Hepatocyte (in vitro differentiated cells): ENCODE results near the gene UBE2QL1. TPM values are rescaled to one million over a fixed set of nuclear protein-coding genes. Genes with fewer than 3 reads are reported as not detected.

Experiments used
- DNase-seq: peaks from one replicate; pipeline ENCODE4 v3.0.0-alpha.2; 2016; ENCODE audit warnings: low spot score
- H2AFZ ChIP-seq: fragments of 200-600 bp; sonication (generic); 2 replicates; pipeline ENCODE4 v1.6.0; 2016; ENCODE audit warnings: antibody characterized with exemption, mild to moderate bottlenecking
- H3K27ac ChIP-seq: fragments of 200-600 bp; sonication (generic); 2 replicates; pipeline ENCODE4 v1.5.1; 2016; ENCODE audit warnings: mild to moderate bottlenecking
- H3K27me3 ChIP-seq: fragments of 200-600 bp; sonication (generic); 2 replicates; pipeline ENCODE4 v1.6.1; 2016
- H3K36me3 ChIP-seq: fragments of 200-600 bp; sonication (generic); replicated peaks from 2 replicates; pipeline ENCODE4 v1.5.1; 2016; ENCODE audit warnings: low read depth; ENCODE audit not compliant: insufficient read depth
- H3K4me1 ChIP-seq: fragments of 200-600 bp; sonication (generic); 2 replicates; pipeline ENCODE4 v1.5.1; 2016; ENCODE audit warnings: mild to moderate bottlenecking, moderate library complexity; ENCODE audit not compliant: insufficient read depth
- H3K4me2 ChIP-seq: fragments of 200-600 bp; sonication (generic); 2 replicates; pipeline ENCODE4 v1.6.0; 2016
- H3K4me3 ChIP-seq: fragments of 200-600 bp; sonication (generic); 2 replicates; pipeline ENCODE4 v1.5.1; 2016; ENCODE audit warnings: mild to moderate bottlenecking
- H3K79me2 ChIP-seq: fragments of 200-600 bp; sonication (generic); 2 replicates; pipeline ENCODE4 v1.6.0; 2017; ENCODE audit warnings: mild to moderate bottlenecking
- H3K9me2 ChIP-seq: fragments of 200-600 bp; sonication (generic); replicated peaks from 2 replicates; pipeline ENCODE4 v1.6.0; 2017; ENCODE audit warnings: mild to moderate bottlenecking; ENCODE audit not compliant: insufficient read depth
- H3K9me3 ChIP-seq: fragments of 200-600 bp; sonication (generic); 2 replicates; pipeline ENCODE4 v1.5.1; 2016; ENCODE audit warnings: low read depth, mild to moderate bottlenecking
- H4K20me1 ChIP-seq: fragments of 200-600 bp; sonication (generic); 2 replicates; pipeline ENCODE4 v1.6.0; 2016; ENCODE audit warnings: mild to moderate bottlenecking; ENCODE audit not compliant: insufficient read depth, poor library complexity, severe bottlenecking
- CTCF ChIP-seq: fragments of 200-600 bp; sonication (generic); IDR thresholded peaks from 2 replicates; pipeline ENCODE4 v1.5.1; 2016; ENCODE audit warnings: antibody characterized with exemption, mild to moderate bottlenecking; ENCODE audit not compliant: poor library complexity
- EZH2 ChIP-seq: fragments of 200-600 bp; sonication (generic); IDR thresholded peaks from 2 replicates; pipeline ENCODE4 v1.6.1; 2016; ENCODE audit warnings: antibody characterized with exemption, mild to moderate bottlenecking, borderline replicate concordance
- EZH2phosphoT487 ChIP-seq: fragments of 200-600 bp; sonication (generic); IDR thresholded peaks from one replicate; pipeline ENCODE4 v1.6.1; 2018; ENCODE audit warnings: antibody characterized with exemption, mild to moderate bottlenecking, low read depth, moderate library complexity; ENCODE audit not compliant: unreplicated experiment, severe bottlenecking
- WGBS: methylation state at CpG from one replicate; pipeline ENCODE4 v1.1.6; 2016; ENCODE audit warnings: low lambda C conversion rate; ENCODE audit errors: missing lambda C conversion rate; 5-methylcytosine and 5-hydroxymethylcytosine counted together
- polyA plus RNA-seq: library from polyadenylated mRNA; unstranded; fragments of >200 nt; fragmentation: Nextera tagmentation; extraction: Ambion mirVana; gene quantifications from 2 replicates; pipeline ENCODE4 v1.2.1, GENCODE V29; 2016
- total RNA-seq: library from RNA; depleted of rRNA; stranded (reverse); fragments of >200 nt; gene quantifications from 2 replicates; pipeline ENCODE4 v1.2.3, GENCODE V29; 2014

The UBE2QL1 gene
- total and polyA plus RNA-seq, 2 experiments from 2014 or later, result 0.17 TPM; not detected in 1

- H3K79me2 ChIP-seq, result no peaks in the 10 kb centered on the region
- peaks cover 5% of the 10 kb centered on the region for H3K27me3 ChIP-seq
- DNase-seq, result no peak
- TF ChIP-seq EZH2phosphoT487, result no peak
- no peaks in the 10 kb centered on the region for H3K36me3 ChIP-seq
- no peaks in the 10 kb centered on the region for H3K9me2 ChIP-seq
- no peaks in the 10 kb centered on the region for H3K4me1 ChIP-seq
- no peaks in the 10 kb centered on the region for H4K20me1 ChIP-seq
- no peak overlapping the region for H3K27ac ChIP-seq
- H2AFZ ChIP-seq, result no peak overlapping the region
- no peak overlapping the region for H3K4me3 ChIP-seq
- no peaks in the 10 kb centered on the region for H3K9me3 ChIP-seq
- WGBS, result 83% methylated on average over 1 of the region's 1 CpG
- no peak overlapping the region for H3K4me2 ChIP-seq
Measured at GRCh38 chr5:6539060-6539459, 90.4 kb downstream of the UBE2QL1 start.

- Histone ChIP-seq H3K4me2 (no peak overlapping the region), H4K20me1 (no peaks in the 10 kb centered on the region), H2AFZ (no peak overlapping the region), H3K4me3 (no peak overlapping the region), H3K79me2 (no peaks in the 10 kb centered on the region), H3K9me2 (no peaks in the 10 kb centered on the region), H3K4me1 (no peaks in the 10 kb centered on the region), H3K9me3 (no peaks in the 10 kb centered on the region), H3K27ac (no peak overlapping the region), H3K27me3 (no peaks in the 10 kb centered on the region), H3K36me3 (no peaks in the 10 kb centered on the region)
- 79% methylated on average over 6 of the region's 6 CpGs for WGBS
- DNase-seq, result no peak
- TF ChIP-seq EZH2 (no peak), CTCF (no peak), EZH2phosphoT487 (no peak)
Measured at GRCh38 chr5:6540111-6540827, 91.6 kb downstream of the UBE2QL1 start.

DNA sequence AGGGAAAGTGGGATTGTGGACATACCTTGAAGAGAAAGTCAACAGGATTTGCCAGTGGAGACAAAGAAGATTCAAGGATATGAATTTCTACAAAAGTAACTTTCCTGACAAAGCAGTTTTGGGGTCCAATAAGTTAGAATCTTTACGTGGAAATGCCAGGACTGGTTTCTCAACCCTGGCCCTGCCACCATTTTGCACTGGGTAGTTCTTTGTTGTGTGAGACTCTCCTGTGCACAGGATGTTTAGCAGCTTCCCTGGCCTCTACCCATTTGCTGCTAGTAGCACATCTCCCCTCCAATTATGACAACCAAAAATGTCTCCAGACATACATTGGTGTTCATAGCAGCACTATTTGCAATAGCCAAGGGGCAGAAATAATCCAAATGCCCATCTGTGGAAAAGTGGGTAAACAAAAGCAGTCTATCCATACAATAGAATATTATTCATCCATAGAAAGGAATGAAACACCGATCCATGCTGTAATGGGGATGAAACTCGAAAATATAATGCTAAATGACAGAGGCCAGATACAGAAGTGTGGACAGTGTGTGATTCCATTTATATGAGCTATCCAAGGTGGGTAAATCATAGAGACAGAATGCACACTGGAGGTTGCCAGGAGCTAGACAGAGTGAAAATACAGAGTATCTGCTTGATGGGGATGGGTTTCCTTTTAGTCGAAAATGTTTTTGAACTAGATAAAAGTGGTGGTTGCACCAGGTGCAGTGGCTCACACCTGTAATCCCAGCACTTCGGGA, 92.8 kb downstream of the UBE2QL1 start:
- WGBS, result 75% methylated on average over 5 of the region's 5 CpGs
- Histone ChIP-seq H3K27ac (no peak overlapping the region), H3K9me2 (no peaks in the 10 kb centered on the region), H3K4me3 (no peak overlapping the region), H3K36me3 (no peaks in the 10 kb centered on the region), H3K4me2 (no peak overlapping the region), H3K4me1 (no peaks in the 10 kb centered on the region), H4K20me1 (no peaks in the 10 kb centered on the region), H3K9me3 (no peaks in the 10 kb centered on the region), H3K79me2 (no peaks in the 10 kb centered on the region), H3K27me3 (no peaks in the 10 kb centered on the region), H2AFZ (no peak overlapping the region)
- TF ChIP-seq EZH2phosphoT487, result no peak
- no peak for TF ChIP-seq CTCF
- TF ChIP-seq EZH2, result no peak
- no peak for DNase-seq
